Spleen (tissue), 11 donors: ENCODE data around the gene RAB7A. TPM values are rescaled to one million over a fixed set of nuclear protein-coding genes. Genes with fewer than 3 reads are reported as not detected.
"Not testable (repeated sequence)": the region's sequence is repeated elsewhere in the genome, so short reads cannot be mapped to it uniquely, and the experiment has no call there.

Experiments
- DNase-seq: peaks from one replicate; pipeline ENCODE4 v3.0.0-alpha.2; 2020
- H3K27ac ChIP-seq, 8 donors: fragments of 200-600 bp; sonication (generic) in 7 of 8; 1 replicate in 4 of 8; 2 replicates in 4 of 8; pipeline versions ENCODE4 v1.5.0 to v1.8.0; 2016 to 2021; ENCODE audit warnings: inconsistent platforms in 4 of 8, mild to moderate bottlenecking in 4 of 8, moderate library complexity in 1 of 8
- H3K27me3 ChIP-seq, 7 donors: fragments of 200-600 bp; sonication (generic) in 6 of 7; replicated peaks in 1 of 7; 1 replicate in 4 of 7; 2 replicates in 3 of 7; pipeline versions ENCODE4 v1.5.0 to v1.8.0; 2016 to 2021; ENCODE audit warnings: inconsistent platforms in 3 of 7, mild to moderate bottlenecking in 1 of 7
- H3K36me3 ChIP-seq, 6 donors: fragments of 200-600 bp; sonication (generic) in 5 of 6; 1 replicate in 4 of 6; 2 replicates in 2 of 6; pipeline versions ENCODE4 v1.5.0 to v1.8.0; 2016 to 2021; ENCODE audit warnings: inconsistent platforms in 2 of 6
- H3K4me1 ChIP-seq, 6 donors: fragments of 200-600 bp; sonication (generic) in 5 of 6; 1 replicate in 3 of 6; 2 replicates in 3 of 6; pipeline versions ENCODE4 v1.5.0 to v1.8.0; 2016 to 2021; ENCODE audit warnings: inconsistent platforms in 3 of 6
- H3K4me3 ChIP-seq, 8 donors: fragments of 200-600 bp; sonication (generic) in 7 of 8; 1 replicate in 4 of 8; 2 replicates in 4 of 8; pipeline versions ENCODE4 v1.5.0 to v1.8.0; 2016 to 2021; ENCODE audit warnings: inconsistent platforms in 4 of 8, mild to moderate bottlenecking in 4 of 8, moderate library complexity in 2 of 8
- H3K9me3 ChIP-seq, 8 donors: fragments of 200-600 bp; sonication (generic) in 7 of 8; 1 replicate in 4 of 8; 2 replicates in 4 of 8; pipeline versions ENCODE4 v1.5.0 to v1.8.0; 2016 to 2021; ENCODE audit warnings: inconsistent platforms in 4 of 8
- CTCF ChIP-seq, 11 experiments: fragments of 200-600 bp in 7 of 11; fragments of 450-650 bp in 4 of 11; sonication (generic) in 4 of 11; IDR thresholded peaks in 8 of 11; conservative IDR thresholded peaks in 3 of 11; 1 replicate in 7 of 11; 2 replicates in 4 of 11; pipeline versions ENCODE4 v1.4.0 to v1.8.0; 2016 to 2021; ENCODE audit warnings: antibody characterized with exemption in 11 of 11, inconsistent platforms in 4 of 11, mild to moderate bottlenecking in 1 of 11
- POLR2A ChIP-seq, 3 donors: fragments of 450-650 bp; IDR thresholded peaks; one replicate each; pipeline ENCODE4 v1.5.1; 2017; ENCODE audit warnings: antibody characterized with exemption in 3 of 3, mild to moderate bottlenecking in 1 of 3
- POLR2AphosphoS5 ChIP-seq, 3 donors: sonication (generic); formaldehyde crosslinking; IDR thresholded peaks; one replicate each; pipeline ENCODE4 v1.5.1; 2017; ENCODE audit warnings: antibody characterized with exemption in 3 of 3
- WGBS, 5 donors: extraction: QIAGEN DNeasy Blood & Tissue Kit in 3 of 5; methylation state at CpG; one replicate each; pipeline versions ENCODE4 v1.1.5 to v1.1.7; 2013 to 2018; 5-methylcytosine and 5-hydroxymethylcytosine counted together
- intact Hi-C: fragments of 100-400 bp; cut with DNase I; formaldehyde crosslinking; loops from one replicate; pipeline ENCODE4 v1.15.0; 2023; ENCODE audit warnings: low total_unique reads
- polyA plus RNA-seq, 3 donors: library from polyadenylated mRNA; stranded (reverse); fragments of 200-250 nt; gene quantifications; one replicate each; pipeline ENCODE4 v1.2.1, GENCODE V29; 2013
- total RNA-seq, 7 donors: library from RNA; depleted of rRNA in 3 of 7; stranded (reverse); fragments of >200 nt in 3 of 7; fragmentation: NEBNext Ultra II Directional in 4 of 7; extraction: Animal tissue kit (Norgen Biotek cat#: 25700) in 4 of 7; gene quantifications; one replicate each; pipeline versions ENCODE4 v1.1.0 to v1.2.1, GENCODE V29; 2016 to 2021
- donor health status: healthy with polysubstance abuse.
- donor health status: DM: no; HTN: no; CAD: no; lungs with moderate emphysema.
- donor health status: DM: no; HTN: no; CAD: no.
- donor health status: Bipolar disorder and iron deficiency.
- donor health status: healthy.
- donor health status: DM: no; HTN: no; CAD: no.
- donor health status: DM: yes; HTN: yes; CAD: no.

Gene RAB7A
- total and polyA plus RNA-seq, 10 donors, result 82.3 to 227 (median 150) TPM

- H3K4me1 ChIP-seq, result peaks cover 41 to 66% (median 64%) of the 10 kb centered on the region in 6 donors
- peak overlapping the region; percentile 79 to 98 (median 90) for H3K4me3 ChIP-seq
- intact Hi-C loops, result no loop called here
- peaks cover 0 to 3% (median 0%) of the 10 kb centered on the region in 6 donors for H3K36me3 ChIP-seq
- no peaks in the 10 kb centered on the region for H3K9me3 ChIP-seq
- H3K27ac ChIP-seq, result peak overlapping the region in 5 of 8 donors; percentile 94 to 98 (median 97)
- WGBS, 5 donors, result 32 to 49% (median 34%) methylated on average over 6 of the region's 6 CpGs
- TF ChIP-seq CTCF (IDR thresholded peaks at IDR 0.05 in 8 of 11, conservative IDR thresholded peaks at IDR 0.05 in 3 of 11) (no peak), POLR2AphosphoS5 (IDR thresholded peaks at IDR 0.05) (no peak), POLR2A (IDR thresholded peaks at IDR 0.05) (no peak)
- DNase-seq, result no peak
- H3K27me3 ChIP-seq, result no peaks in the 10 kb centered on the region
Observed at GRCh38 chr3:128727485-128727884, 1.5 kb downstream of the RAB7A start.

GRCh38 chr3:128727996-128728395 is 2.0 kb downstream of the RAB7A start:
- H3K9me3 ChIP-seq, result no peaks in the 10 kb centered on the region

GRCh38 chr3:128728521-128728920 is 2.5 kb downstream of the RAB7A start:
- peaks cover 46 to 76% (median 75%) of the 10 kb centered on the region in 6 donors for H3K4me1 ChIP-seq

More at GRCh38 chr3:128727996-128728395, 2.0 kb downstream of the RAB7A start:
- Histone ChIP-seq H3K4me3 (peak overlapping the region in 6 of 8 donors; percentile 79 to 98 (median 92)), H3K27me3 (no peaks in the 10 kb centered on the region), H3K4me1 (peaks cover 42 to 71% (median 69%) of the 10 kb centered on the region in 6 donors), H3K27ac (no peak overlapping the region), H3K36me3 (peaks cover 0 to 8% (median 0%) of the 10 kb centered on the region in 6 donors)
- no peak for DNase-seq
- intact Hi-C loops, result no loop called here
- 64 to 84% (median 77%) methylated on average over 2 of the region's 2 CpGs for WGBS, 5 donors
- no peak for TF ChIP-seq POLR2AphosphoS5 (IDR thresholded peaks at IDR 0.05)
- TF ChIP-seq CTCF (IDR thresholded peaks at IDR 0.05 in 8 of 11, conservative IDR thresholded peaks at IDR 0.05 in 3 of 11), result no peak
- no peak for TF ChIP-seq POLR2A (IDR thresholded peaks at IDR 0.05)

GRCh38 chr3:128730471-128730870 is 4.5 kb downstream of the RAB7A start:
- Histone ChIP-seq H3K36me3 (peaks cover 0 to 8% (median 0%) of the 10 kb centered on the region in 6 donors), H3K9me3 (no peaks in the 10 kb centered on the region), H3K4me3 (no peak overlapping the region), H3K27me3 (no peaks in the 10 kb centered on the region), H3K27ac (peak overlapping the region in 5 of 8 donors; percentile 3 to 57 (median 16)), H3K4me1 (peaks cover 56 to 92% (median 89%) of the 10 kb centered on the region in 6 donors)
- intact Hi-C loops, result no loop called here
- DNase-seq, result no peak
- WGBS, 5 donors, result 65 to 84% (median 66%) methylated on average over 5 of the region's 5 CpGs
- TF ChIP-seq POLR2AphosphoS5 (IDR thresholded peaks at IDR 0.05), result no peak
- no peak for TF ChIP-seq POLR2A (IDR thresholded peaks at IDR 0.05)
- no peak for TF ChIP-seq CTCF (IDR thresholded peaks at IDR 0.05 in 8 of 11, conservative IDR thresholded peaks at IDR 0.05 in 3 of 11)

More at GRCh38 chr3:128728521-128728920, 2.5 kb downstream of the RAB7A start:
- H3K27me3 ChIP-seq, H3K36me3 ChIP-seq, DNase-seq, H3K27ac ChIP-seq, intact Hi-C loops, H3K9me3 ChIP-seq: not testable (repeated sequence)
- WGBS, 5 donors, result 92 to 95% (median 94%) methylated on average over 13 of the region's 13 CpGs
- peak overlapping the region in 2 of 8 donors; percentile 79 to 98 for H3K4me3 ChIP-seq
